Vagina (tissue), 2 donors: ENCODE measurements around the gene ACTR6.
"Not testable (repeated sequence)": the region's sequence is repeated elsewhere in the genome, so short reads cannot be mapped to it uniquely, and the experiment has no call there.

Experiments used
- CTCF ChIP-seq, 3 experiments: fragments of 450-650 bp in 2 of 3; fragments of 200-600 bp in 1 of 3; sonication (generic) in 1 of 3; IDR thresholded peaks; one replicate each; pipeline ENCODE4 v1.5.1; 2017 to 2019; ENCODE audit warnings: antibody characterized with exemption in 3 of 3, mild to moderate bottlenecking in 2 of 3, moderate library complexity in 2 of 3
- POLR2A ChIP-seq, 2 donors: fragments of 450-650 bp; IDR thresholded peaks; one replicate each; pipeline ENCODE4 v1.6.1; 2017; ENCODE audit warnings: antibody characterized with exemption in 2 of 2, mild to moderate bottlenecking in 2 of 2, moderate library complexity in 2 of 2
- POLR2AphosphoS5 ChIP-seq, 2 donors: sonication (generic); formaldehyde crosslinking; IDR thresholded peaks; one replicate each; pipeline ENCODE4 v1.9.0; 2017; ENCODE audit warnings: antibody characterized with exemption in 2 of 2, mild to moderate bottlenecking in 2 of 2, low read depth in 1 of 2; ENCODE audit not compliant: insufficient read depth in 1 of 2

GRCh38 chr12:100188888-100189635 lies 11.6 kb upstream of the ACTR6 start:
- TF ChIP-seq POLR2A (IDR thresholded peaks at IDR 0.05); CTCF (IDR thresholded peaks at IDR 0.05); POLR2AphosphoS5 (IDR thresholded peaks at IDR 0.05; ENCODE audit: insufficient read depth in 1 of 2, low read depth in 1 of 2): not testable (repeated sequence)
